Measurements from ENCODE around the gene TOR4A.
A peak's percentile ranks its signal among the peaks of the same experiment; 100 is the strongest.
"Not testable (repeated sequence)": the region's sequence is repeated elsewhere in the genome, so short reads cannot be mapped to it uniquely, and the experiment has no call there.

The TOR4A gene

GRCh38 chr9:137253717-137254623, 23.6 kb upstream of the TOR4A start:
- DNase-seq (ENCODE audit: low spot score) = no peak

GRCh38 chr9:137254624-137255447, 22.7 kb upstream of the TOR4A start, which contains the start of gene NELFB:
Gene NELFB, plus strand, starts transcription at chr9:137255327.
- DNase-seq (ENCODE audit: low spot score) = peak; percentile 90

- DNase-seq (ENCODE audit: low spot score) = no peak
Observed at GRCh38 chr9:137255448-137256114, 21.9 kb upstream of the TOR4A start.

DNA sequence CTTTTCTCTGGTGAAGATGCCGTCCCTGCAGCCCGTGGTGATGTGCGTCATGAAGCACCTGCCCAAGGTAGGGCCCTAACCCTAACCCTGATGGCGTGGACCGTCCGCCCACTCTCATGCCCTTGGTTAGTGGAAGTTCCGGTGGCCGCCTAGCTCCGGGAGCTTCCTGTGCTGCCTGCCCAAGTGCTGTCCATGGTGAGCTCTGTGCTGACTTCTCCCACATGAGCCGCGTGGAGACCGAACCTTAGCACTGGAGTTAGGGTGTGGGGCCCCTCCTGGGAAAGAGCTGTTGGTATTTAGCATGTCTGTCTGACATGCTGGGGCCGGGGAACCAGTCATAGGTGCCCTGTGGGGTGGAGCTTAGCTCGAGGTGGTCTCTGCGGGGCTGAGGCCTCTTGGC, 21.2 kb upstream of the TOR4A start:
- no peak for DNase-seq (ENCODE audit: low spot score)

GRCh38 chr9:137256856-137257255, 20.7 kb upstream of the TOR4A start:
- no peak for DNase-seq (ENCODE audit: low spot score)

- DNase-seq (ENCODE audit: low spot score) = not testable (repeated sequence)
Observed at GRCh38 chr9:137262173-137262908, 15.2 kb upstream of the TOR4A start.

DNA sequence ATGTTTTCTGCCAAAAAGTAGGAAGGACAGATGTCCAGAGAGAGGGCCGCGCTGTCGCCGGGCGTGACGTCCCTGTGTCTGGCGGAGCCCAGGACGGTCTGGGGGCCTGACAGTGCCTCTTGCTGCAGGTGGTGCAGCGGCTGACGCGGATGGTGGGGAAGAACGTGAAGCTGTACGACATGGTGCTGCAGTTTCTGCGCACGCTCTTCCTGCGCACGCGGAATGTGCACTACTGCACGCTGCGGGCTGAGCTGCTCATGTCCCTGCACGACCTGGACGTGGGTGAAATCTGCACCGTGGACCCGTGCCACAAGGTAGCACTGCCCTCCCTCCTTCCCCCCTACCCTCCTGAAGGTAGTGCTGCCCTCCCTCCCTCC, 14.6 kb upstream of the TOR4A start:
- DNase-seq (ENCODE audit: low spot score) = no peak

DNA sequence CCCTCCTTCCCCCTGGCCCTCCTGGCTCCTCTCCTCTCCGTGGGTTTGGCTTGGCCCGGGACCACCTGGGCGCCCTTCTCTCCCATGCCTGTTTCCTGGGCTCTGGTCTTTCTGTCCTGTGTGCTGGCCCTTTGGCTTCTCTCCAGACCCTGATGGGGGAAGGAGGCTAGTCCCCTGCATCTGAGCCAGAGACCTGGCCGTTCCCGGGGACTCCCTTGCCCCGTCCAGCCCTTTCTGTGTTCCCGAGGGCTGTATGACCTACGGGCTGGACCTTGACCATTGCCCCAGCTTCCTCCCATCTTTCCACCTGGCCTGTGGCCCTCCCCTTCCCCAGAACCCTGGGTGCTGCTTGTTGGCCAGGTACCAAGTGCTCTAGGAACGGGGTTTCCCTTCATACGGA, 14.0 kb upstream of the TOR4A start:
- DNase-seq (ENCODE audit: low spot score) = no peak

- DNase-seq (ENCODE audit: low spot score) = no peak
Observed at GRCh38 chr9:137264067-137264466, 13.5 kb upstream of the TOR4A start.

DNA sequence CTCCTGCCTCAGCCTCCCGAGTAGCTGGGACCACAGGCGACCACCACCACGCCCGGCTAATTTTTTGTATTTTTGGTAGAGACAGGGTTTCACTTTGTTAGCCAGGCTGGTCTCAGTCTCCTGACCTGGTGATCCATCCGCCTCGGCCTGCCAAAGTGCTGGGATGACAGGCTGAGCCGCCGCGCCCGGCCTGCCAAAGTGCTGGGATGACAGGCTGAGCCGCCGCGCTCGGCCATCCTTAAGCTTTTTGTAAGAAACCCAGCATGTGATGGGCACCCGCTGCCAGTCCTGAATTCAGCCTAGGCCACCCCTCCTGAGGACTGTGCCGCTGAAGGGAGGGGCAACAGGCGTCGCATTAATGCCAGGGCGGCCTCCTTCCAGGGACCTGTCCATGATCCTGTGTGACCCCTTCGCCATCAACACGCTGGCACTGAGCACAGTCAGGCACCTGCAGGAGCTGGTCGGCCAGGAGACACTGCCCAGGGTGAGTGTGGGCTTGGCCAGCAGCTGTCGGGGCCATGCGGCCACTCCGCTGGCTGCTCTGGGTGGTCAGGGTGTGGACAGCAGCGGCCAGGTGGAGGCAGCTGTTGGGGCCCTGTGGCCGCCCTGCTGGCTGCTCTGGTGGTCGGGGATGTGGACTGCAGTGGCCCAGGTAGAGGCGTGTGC, 11.9 kb upstream of the TOR4A start:
- DNase-seq (ENCODE audit: low spot score) = no peak

GRCh38 chr9:137266162-137266527, 11.4 kb upstream of the TOR4A start:
- DNase-seq (ENCODE audit: low spot score) = no peak

- no peak for DNase-seq (ENCODE audit: low spot score)
Observed at GRCh38 chr9:137266585-137267453, 10.7 kb upstream of the TOR4A start.

DNA sequence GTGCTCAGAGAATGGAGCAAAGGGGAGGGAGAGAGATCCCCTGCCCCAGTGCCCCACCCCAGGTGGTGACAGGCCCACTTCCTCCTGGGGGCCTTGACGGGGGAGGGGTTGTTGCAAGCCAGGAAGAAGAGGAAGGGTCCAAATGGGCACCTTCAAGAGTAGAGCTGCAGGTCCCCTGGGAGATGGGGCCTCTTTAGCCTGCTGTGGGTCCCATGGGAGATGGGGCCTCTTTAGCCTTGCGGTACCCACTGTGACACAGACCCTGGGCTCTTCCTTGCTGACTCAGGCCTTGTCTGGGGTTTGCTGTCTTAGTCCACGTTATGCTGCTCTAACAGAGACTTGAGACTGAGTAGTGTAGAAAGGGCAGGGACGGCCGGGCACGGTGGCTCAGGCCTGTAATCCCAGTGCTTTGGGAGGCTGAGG, 9.6 kb upstream of the TOR4A start:
- no peak for DNase-seq (ENCODE audit: low spot score)

- DNase-seq (ENCODE audit: low spot score) = no peak
Observed at GRCh38 chr9:137268538-137269201, 8.9 kb upstream of the TOR4A start.

- DNase-seq (ENCODE audit: low spot score) = no peak
Observed at GRCh38 chr9:137269231-137269772, 8.2 kb upstream of the TOR4A start.

DNA sequence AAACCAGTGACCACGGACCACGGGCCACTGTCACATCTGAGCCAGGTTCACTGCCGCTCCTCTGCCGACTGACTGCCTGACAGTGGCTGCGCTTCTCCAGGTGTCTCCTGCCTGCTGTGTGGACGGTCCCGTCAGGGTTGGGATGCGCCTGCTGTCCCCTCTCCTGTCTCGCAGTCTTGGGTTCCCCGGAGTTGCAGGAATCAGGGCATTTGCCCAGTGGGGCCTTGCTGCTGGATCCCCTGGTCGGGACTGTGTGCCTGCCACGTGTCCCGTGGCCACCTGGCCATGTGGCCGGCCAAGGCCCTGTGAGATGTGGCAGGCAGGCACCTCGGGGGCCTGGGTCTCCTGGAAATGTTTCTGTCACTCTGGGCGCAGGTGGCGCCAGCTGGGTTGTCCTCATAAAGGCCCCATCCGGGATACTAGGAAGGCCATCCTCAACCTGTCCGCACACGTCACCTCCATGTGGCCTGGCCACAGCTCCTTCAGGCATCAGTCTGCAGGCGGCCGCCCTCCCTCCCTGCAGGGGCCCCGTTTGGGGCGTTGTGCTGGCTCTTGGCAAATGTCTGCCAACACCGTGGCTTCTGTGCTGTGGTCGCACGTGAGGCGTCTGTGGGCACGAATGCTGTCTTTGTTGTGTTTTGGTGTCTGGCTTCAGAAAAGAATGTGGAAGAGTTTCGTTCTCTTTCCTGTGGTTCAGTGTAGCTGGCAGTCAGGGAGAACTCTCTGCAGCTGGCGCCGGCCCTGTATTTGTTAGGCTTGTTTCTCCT, 6.4 kb upstream of the TOR4A start:
- no peak for DNase-seq (ENCODE audit: low spot score)

DNA sequence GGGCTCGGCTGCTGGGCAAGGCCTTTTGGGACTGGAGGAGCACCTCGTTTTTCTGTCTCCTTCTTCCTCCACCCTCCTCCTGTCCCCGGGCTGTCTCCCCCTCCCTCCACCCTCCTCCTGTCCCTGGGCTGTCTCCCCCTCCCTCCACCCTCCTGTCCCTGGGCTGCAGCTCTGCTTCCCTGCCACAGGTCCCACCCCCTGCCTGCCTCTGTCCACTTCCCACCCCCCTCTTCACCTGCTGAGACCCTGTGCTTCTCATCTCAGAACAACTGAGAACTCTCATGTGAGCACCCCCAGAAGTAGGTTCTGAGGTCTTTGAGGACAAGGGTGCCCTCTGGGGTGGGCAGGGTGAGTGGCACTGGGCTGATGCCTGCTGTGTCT, 5.8 kb upstream of the TOR4A start:
- no peak for DNase-seq (ENCODE audit: low spot score)

DNA sequence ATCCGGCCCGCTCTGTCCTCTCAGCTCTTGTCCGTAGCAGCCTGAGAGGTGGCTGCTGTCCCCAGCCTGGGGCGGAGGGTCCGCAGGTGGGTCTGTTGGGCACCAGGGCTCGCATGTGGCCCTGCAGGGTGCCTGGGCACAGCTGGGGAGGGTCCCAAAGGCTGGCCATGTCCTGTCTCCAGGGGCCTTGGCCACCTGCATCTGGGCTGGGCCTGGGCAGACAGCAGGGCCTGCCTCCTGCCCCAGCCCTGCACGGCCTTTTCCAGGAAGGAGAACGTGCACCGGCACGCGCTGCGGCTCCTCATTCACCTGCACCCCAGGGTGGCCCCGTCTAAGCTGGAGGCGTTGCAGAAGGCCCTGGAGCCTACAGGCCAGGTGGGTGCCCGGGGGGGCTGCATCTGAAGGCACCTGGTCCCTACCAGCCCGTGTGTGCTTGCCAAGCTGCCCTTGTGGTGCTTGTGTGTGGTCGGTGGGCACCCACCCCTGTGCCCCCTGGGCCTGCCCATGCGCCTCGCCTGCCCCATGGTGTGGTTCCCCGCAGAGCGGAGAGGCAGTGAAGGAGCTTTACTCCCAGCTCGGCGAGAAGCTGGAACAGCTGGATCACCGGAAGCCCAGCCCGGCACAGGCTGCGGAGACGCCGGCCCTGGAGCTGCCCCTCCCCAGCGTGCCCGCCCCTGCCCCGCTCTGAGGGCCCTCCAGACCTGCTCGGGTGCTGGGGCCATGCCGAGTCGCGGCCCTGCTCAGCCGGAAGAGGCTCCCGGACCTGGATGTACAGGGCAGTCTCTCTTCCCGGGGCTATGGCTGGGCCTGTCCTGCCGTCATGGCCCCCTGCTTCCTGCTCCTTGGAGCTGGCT, 5.1 kb upstream of the TOR4A start:
- no peak for DNase-seq (ENCODE audit: low spot score)
